NCI-H2196 treated with DMSO at 0.1 percent for 48 hours (cell line): Measurements from ENCODE around the gene FYN.
"Not testable (repeated sequence)": the region's sequence is repeated elsewhere in the genome, so short reads cannot be mapped to it uniquely, and the experiment has no call there.

ENCODE experiments used
- DNase-seq: peaks from one replicate; lab custom pipeline; 2025; ENCODE audit not compliant: unreplicated experiment; lab: John Stamatoyannopoulos, UW

The FYN gene

DNA sequence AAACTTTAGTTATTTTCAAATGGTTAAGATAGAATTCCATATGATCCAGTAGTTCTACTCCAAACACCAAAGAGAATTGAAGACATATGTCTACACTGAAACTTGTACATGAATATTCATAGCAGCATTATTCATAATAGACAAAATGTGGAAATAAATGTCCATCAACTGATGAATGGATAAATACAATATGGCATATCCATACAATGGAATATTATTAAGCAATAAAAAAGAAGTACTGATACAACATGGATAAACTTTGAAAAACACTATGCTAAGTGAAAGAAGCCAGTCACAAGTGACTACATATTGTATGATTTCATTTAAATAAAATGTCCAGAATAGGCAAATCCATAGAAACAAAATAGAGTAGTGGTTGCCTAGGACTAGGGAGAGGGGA lies 234.0 kb downstream of the FYN start:
- DNase-seq = no peak

- not testable (repeated sequence) for DNase-seq
Measured at GRCh38 chr6:111634981-111635380, 238.3 kb downstream of the FYN start.

DNA sequence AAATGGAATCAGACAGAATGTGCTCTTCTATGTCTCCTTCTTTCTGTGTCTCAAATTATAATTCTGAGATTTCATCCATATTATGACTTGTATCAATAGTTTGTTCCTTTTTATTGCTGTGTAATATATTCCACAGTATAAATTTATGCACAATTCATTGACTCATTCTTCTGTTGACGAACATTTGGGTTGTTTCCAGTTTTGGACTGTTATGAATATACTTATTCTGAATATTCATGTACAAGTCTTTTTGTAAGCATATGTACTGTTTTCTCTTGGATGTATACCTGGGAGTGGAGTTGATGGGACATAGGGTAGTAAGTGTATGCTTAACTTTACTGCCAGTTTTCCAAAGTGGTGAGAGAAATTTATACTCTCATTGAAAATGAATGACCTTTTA lies 239.4 kb downstream of the FYN start:
- DNase-seq = no peak

GRCh38 chr6:111632468-111633247 lies 240.6 kb downstream of the FYN start:
- no peak for DNase-seq

GRCh38 chr6:111631903-111632460 lies 241.3 kb downstream of the FYN start:
- DNase-seq = no peak

DNA sequence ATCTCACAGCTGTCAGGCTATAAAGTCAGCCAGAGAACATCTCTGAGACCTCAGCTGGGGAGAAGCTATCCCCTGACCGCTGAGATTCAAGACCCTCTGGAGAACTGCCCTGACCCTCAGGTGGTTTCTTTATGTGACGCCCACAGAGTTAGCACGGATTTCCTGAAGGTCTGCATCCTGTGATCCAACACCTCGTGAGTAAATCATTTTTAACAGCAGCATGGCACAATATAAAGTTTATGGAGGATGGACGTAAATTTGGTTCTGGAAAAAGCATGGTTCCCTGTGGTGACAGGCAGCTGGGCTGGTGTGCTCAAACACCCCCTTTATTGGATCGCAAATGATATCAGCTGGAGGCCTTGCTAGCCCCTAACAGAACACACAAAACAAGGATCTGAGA lies 242.2 kb downstream of the FYN start:
- no peak for DNase-seq

DNA sequence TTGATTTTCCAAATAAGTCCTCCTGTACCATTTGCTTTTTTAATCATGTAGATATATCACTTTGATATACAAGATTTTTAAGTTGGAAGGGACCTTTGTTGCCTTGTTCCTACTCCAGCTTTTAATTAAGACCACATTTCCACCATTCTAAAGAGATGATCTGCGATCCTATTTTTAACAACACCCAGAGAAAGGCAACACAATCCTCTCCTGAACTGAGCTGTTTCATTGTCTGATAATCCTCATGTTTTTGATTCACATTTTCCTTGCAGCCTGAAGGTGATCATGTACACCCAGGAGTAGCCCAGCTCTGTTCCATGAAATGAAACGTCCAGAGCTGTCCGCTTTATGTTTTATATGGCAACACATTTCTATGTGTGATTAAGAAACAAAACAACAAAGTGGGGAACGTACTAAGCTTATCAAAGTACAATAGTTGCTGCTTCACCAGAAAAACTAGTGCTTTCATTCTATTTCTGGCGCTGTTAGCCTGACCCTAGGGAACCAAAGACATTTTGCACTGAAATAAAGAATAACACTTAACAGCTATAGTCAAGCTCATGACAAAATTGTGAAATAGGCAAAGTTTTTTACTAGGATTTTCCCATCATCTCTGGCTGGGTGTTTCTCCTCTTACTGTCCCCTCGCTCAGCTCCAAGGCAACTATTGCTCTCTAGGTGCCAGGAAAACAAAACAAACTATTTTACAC lies 245.0 kb downstream of the FYN start:
- DNase-seq = no peak

GRCh38 chr6:111626441-111626840 lies 246.8 kb downstream of the FYN start:
- DNase-seq = no peak

DNA sequence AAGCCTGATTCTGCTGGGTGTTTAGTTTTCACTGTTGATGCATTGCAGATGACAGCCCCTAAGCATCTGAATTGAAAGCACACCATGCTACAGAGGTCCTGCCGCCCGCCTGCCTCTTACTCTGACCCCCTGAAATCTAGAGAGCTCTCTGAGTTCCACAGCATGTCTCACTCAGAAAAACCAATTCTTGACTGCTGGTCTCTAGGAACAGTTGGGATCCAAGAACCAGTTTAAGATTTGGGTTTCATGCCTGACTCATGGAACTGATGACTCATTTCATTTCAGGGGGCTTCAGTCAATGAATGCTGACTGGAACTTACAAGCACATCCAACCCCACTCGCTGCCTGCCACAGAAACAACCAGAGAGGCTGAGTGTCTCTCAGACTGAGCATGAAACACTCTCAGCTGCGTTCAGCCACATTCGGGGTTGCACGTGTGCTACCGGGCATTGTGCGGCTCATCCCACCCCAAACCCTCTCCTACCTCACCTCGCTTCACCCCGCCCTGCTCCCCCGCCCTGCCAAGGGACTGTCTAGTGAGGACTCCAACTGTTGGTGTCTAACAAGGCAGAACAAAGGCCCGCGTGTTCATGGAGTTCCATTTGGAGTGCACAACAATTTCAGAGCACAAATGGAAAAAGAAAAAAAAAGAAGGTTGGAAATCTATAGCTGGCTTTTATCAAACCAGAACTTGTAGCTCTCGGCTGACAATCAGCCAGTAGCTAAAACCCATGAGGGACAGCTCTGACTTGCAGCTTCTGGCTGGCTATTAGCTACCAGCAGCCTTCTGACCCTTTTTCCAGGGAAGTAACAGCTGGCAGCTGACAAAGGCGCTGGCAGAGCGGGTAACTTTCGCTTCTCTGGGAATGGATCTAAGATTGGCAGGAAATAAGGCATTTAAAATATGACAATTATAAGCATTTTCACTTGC lies 247.5 kb downstream of the FYN start:
- DNase-seq = no peak

GRCh38 chr6:111625099-111625416 lies 248.2 kb downstream of the FYN start:
- no peak for DNase-seq

DNA sequence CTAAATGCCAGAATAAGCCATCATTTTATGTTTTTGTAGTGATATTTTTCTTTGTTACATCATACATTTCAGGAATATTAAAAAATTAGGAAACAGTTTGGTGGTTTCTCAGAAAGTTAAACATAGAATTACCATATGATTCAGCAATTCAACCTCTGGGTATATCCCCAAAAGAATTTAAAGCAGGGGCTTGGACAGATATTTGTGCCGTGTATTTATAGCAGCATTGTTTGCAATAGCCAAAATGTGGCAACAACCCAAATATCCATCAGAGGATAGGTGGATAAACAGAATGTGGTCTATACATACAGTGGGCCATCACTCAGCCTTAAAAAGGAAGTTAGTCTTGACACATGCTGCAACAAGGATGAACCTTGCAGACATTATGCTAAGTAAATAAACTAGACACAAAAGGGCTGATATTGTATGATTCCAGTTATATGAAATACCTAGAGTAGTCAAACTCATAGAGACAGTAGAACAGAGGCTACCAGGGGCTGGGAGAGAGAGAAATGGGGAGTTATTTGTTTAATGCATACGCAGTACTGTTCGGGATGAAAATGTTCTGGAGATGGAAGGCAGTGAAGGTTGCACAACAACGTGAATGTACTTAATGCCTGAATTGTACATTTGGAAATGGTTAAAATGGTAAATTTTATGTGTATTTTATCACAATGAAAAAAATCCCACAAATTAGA lies 248.7 kb downstream of the FYN start:
- DNase-seq = no peak

- DNase-seq = no peak
Measured at GRCh38 chr6:111623046-111623718, 250.1 kb downstream of the FYN start.

GRCh38 chr6:111620169-111620568 lies 253.1 kb downstream of the FYN start:
- no peak for DNase-seq

- no peak for DNase-seq
Measured at GRCh38 chr6:111618407-111618806, 254.8 kb downstream of the FYN start.

- DNase-seq = no peak
Measured at GRCh38 chr6:111617149-111617548, 256.1 kb downstream of the FYN start.

GRCh38 chr6:111615916-111616612 lies 257.2 kb downstream of the FYN start:
- DNase-seq = no peak

DNA sequence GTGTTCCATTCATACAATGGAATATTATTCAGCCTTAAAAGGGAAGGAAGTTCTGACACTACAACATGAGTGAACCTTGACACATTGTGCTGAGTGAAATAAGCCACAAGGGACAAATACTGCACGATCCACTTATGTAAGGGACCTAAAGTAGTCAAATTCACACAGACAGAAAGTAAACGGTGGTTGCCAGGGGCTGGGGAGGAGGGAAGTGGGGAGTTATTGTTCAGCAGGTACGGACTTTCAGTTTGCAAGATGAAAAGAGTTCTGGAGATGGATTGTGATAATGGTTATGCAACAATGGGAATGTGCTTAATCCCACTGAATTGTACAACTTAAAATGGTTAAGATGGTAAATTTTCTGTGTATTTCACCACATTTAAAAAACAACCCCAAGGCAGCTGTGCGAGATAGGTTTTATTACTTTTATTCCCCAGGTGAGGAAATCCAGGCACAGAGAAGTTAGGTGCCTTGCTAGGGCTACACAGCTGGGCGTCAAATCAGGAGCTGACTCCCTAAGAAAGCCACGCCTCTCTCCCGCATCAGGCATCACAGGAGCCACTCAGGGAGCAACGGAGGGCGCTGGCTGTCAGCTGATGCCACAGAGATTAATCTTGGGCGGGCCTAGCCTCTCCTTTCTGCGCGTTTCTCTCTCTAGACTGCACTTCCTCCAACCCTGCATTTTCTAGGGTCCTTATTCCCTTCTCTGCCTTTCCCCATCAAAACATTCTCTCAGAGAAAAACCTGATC lies 258.2 kb downstream of the FYN start:
- DNase-seq = no peak

- DNase-seq = no peak
Measured at GRCh38 chr6:111612379-111612778, 260.9 kb downstream of the FYN start.
